Measurements from ENCODE around the gene CAPN12.

- no peak for TF ChIP-seq EZH2 (IDR thresholded peaks at IDR 0.05; ENCODE audit: insufficient read depth, poor library complexity, severe bottlenecking)
- TF ChIP-seq EZH2phosphoT487 (IDR thresholded peaks at IDR 0.05; ENCODE audit: insufficient read depth, low read depth): no peak
Observed at GRCh38 chr19:38685666-38686529, 58.4 kb downstream of the CAPN12 start.

Measured in GM23248 (cell line).